DMS153 treated with DMSO at 0.1 percent for 48 hours (cell line): ENCODE results near the gene GRB10.
A peak's percentile ranks its signal among the peaks of the same experiment; 100 is the strongest.

ENCODE experiments used
- DNase-seq: peaks from one replicate; lab custom pipeline; 2025; ENCODE audit not compliant: unreplicated experiment; lab: John Stamatoyannopoulos, UW

The GRB10 gene

DNA sequence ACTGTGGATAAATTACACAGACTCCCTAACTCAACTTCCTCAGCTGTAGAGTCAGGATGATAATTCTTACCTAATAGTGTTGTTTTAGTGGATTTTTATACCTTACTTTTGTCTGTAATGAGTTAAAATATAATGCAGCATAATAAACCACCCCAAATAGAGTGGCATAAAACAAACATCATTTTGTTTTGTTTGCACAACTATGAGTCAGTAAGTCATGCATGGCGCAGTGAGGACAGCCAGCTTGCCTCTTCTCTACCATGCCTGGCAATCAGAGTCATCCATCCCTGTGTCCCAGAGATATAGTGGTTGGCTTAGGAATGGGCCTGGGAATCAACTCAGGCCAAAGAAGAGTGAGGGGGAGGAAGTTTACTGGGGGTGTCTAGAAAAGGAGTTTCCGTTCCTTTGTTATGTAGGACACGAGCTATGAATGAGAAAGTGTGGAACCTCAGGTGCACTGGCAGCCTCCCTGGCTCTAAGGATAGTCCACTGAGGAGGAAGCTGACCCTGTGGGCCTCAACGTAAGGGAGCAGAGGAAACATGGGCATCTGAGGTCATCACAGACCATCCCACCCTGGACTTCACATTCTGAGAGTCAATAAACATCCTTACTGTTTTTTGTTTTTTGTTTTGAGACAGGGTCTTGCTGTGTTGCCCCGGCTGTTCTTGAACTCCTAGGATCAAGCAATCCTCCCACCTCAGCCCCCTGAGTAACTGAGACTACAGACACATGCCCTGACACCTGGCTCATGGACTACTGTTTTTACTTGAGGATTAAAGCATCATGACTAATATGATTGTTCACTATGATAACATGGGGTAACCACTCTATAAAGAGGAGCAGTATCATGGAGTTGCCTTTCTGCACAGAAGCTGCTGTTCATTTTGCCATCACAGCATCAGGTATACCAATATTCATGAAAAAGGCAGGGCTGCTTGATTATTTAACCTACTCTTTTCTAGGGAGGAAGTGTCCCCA, 21.0 kb upstream of the GRB10 start:
- DNase-seq, result no peak

DNA sequence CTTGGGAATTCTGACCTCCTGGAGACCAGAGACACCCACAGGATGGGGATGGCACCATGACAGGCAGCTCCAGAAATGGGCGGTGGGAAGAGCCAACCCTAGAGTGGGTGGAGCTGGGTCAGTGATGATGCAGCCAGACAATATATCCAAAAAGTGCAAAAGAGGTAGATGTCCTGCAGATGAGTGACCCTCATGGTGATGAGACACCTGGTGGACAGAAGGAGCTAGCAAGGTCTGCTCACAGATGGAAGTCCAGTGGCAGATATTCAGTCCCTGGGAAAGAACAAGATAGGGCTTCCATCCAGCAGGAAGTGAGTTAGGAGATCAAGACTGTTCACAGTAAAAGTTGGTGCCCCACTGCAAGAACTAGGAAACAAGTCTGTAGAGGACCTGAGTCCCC, 19.2 kb upstream of the GRB10 start:
- no peak for DNase-seq

DNA sequence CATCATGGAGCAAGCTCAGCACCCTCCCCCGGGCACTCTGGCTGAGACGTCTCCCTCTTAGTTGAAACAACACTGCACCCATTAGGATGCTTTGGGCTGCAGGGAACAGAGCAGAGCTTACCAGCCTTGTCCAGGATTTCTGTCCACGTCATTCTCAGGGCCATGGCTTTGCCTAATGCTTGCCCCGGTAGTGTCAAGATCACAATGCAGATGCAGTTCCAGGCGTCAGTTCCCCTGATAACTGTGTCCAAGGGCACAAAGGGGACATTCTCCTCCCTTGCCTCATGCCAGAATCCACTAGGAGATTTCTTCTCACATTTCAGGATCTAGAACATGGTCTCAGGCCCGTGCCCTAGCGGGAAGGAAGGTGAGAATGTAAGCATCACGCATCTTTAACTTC, 17.2 kb upstream of the GRB10 start:
- DNase-seq, result no peak

DNA sequence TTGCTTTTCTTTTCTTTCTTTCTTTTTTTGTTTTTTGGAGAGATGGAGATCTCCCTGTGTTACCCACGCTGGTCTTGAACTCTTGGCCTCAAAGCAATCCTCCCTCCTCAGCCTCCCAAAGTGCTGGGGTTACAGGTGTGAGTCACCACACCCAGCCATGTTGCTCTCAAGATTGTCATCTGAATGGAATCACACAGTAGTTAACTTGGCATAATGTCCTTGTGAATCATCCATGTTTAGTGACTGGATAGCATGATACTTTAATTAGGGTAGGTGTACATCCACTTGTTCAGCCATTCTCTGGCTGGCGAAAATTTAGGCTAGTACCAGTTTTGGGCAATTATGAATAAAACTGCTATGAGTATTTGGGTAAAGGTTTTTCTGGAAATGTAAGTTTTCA, 15.4 kb upstream of the GRB10 start:
- no peak for DNase-seq

DNA sequence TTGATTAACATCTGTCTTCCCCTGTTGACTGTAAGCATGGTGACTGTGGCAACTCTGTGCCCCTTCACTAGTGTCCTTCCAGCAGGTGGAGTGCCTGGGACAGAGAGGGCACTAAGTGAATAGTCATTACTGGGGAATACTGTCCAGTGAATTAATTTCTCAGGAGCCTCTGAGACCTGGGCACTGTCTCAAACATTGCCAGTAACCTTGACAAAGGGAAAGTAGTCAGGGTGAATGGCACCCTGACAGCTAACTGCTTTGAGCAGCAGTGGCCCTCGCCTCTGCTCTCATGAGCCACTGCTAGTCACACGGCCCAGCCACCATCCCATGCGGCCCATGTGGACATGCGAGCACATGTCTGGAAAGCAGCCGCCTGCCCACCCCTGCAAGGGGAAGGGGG, 13.1 kb upstream of the GRB10 start:
- DNase-seq, result peak; percentile 18

DNA sequence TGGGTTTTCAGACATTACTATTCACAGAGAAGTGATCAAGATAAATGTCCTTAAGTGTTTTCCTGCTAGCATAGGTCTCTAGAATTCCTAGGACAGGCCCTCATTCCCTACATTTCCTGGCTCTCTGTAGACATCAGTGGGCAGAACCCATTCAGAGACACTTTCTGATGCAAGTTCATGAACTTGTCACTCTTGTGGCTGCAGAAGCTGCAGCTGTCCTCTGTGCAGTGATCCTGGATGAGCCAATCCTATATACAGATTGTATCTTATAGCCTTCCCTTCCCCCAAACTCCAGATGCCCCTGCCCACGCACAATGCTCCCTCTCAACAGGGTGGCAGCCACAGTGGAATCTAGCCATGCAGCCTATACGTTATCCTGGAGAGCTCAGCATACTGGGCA, 12.6 kb upstream of the GRB10 start:
- DNase-seq, result no peak

DNA sequence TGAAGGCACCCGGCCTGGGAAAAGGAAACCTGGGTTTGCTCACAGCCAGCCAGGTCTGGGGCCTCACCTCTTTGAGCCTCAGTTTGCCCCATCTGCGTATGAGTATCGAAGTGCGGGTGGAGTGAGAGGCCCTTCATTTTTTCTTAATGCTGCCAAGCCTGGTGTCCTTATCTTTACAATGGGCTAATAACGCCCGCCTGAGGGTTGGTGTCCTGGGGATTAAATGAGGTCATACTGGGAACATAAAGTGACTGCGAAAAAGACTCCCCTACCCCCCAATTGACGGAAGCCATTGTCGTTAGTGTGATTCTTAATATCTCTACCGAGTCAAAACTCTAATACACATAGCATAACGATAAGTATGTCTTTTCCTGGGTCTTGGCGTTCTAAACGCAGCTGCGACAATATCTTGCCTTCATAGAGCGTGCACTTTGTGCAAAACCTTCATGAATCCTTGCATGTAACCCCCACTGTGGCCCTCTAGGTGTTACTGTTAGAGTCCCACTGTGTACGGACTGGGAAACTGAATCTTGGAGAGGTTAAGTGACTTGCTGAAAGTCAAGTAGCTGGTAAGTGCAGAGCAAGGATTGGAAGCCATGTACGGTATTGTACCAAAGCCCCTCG, 11.4 kb upstream of the GRB10 start:
- no peak for DNase-seq

DNA sequence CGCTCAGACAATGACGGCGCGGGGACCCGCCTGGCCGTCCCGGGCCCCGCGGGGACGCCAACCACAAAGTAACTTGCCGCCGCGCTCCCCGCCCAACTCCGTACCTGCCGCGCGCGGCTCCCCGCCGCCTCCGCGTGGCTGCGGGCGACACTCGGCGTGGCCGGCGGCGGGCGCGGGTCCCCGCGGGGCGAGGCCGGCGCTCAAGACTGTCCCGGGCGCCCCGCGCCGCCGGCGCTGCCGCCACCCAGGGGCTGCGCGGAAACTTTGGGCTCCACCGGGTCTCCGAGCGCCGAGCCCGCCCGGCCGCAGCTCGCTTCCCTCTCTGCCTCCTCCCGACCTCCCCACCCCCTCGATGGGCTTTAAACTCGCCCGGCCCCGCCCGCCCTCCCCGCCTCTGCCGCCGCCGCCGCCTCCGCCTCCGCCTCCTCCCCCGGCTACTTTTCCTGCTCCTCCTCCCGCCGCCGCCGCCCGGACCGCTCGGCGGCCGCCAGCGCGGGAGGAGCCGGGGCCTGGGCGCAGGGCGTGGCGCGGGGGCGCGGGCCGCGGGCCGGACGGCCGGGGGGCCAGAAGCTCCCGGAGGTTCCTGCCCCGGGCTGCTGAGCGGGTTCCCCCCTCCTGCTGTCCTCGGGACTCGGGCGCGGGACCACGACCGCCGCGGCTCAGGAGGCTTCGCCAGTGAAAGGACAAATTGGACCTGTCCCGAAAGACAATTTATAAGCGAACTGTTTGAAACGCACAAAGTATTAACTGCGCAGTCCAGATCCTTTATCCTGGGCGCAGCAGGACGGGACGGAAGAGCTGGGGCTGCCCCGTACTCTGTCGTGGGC, 10.6 kb upstream of the GRB10 start:
- DNase-seq, result peak; percentile 16

DNA sequence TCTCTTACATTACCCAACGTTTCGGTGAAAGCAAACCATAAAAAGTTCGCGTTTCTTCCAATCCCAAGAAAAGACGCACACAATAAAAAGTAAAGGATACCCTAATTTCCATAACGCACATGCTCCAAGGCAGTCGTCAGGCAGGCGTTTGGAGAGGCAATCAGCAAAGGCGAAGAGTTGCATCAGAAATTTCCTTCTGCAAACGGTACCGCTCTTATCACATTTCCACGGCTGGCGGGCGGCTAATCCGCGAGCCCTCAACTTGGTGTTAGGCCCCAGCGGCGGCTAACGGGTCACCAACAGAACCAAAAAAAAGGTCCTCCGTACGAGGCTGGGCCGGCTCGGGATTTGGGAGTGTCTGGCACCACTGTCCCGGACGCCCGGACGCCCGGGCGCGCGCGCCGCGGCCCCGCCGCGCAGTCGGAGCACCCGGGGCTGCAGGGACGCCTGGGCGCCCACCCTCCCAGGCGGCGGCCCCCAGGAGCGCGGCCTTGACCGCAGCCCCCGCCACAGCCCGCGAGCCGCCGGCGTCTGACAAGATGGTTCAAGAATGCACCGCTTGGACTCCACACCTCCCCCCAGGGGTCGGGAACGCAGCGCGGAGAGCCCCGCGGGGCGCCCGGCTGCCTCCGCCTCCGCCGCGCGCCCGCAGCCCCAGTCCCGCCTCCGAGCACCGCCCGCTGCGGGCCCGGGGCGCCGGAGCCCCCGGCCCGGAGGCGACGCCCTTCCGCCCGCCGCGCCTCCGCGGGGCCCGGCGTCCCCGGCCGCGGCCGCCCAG, 9.8 kb upstream of the GRB10 start:
- DNase-seq, result peak; percentile 37

DNA sequence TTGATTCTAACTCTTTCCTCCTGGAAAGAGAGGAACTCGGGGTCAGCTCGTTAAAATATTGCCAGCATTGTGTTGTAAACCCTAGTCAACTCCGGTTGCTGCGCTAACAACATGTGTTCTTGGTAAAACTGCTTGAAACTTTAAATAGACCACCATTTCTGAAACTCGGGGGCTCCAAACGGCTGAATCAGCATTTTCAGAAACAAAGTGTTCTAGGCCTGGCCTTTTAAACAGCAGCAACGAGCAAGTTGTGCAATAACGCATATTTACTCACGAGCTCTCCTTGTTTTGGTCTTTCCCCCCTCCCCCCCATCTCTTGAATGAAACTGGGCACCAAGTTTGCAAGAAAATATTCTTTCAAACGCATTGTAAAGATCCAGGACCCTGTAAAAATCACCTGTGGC, 9.2 kb upstream of the GRB10 start:
- DNase-seq, result no peak

DNA sequence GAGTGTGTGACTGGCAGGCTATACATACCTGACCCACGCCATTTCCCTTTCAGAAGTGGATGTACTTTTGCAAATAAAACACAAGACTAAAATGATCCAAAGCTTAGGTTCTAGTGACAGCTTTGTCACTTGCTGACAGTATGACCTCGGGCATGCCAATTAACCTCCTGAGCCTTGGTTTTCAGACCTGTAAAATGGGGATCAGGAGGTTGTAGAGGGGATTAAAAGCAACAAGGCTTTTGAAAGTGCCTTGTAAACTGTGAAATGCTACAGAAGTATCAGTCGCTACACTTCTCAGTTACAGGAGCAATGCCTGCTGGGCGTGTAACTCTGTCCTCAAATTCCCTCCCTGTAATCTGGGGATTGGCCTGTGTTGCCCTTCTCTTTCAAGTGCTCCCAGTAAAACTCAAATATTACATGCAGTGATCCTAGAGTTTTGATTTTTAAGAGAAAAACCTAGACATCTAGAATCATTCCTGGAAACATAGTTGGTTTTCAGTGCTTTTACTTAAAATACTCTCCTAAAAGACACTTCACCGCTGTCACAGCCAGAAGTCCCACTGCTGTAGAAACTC, 8.8 kb upstream of the GRB10 start:
- no peak for DNase-seq

DNA sequence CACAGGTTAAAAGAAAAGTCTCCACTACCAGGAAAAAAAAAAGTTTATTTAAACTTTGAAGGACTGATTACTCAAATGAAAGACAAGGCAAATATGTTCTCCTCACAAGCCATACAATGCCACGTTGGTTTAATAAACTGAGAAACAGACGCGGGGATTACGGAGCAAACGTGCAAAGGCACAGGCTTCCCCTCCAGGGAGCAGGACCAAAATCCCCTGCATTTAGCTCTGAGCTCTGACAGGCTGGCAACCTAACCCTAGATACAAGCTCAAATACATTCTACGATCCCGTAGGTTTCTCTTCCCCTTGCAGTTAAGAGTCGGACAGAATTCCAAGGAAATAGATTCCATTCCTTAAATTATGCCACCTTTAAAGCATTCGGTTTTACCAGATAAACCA, 7.7 kb upstream of the GRB10 start:
- no peak for DNase-seq

DNA sequence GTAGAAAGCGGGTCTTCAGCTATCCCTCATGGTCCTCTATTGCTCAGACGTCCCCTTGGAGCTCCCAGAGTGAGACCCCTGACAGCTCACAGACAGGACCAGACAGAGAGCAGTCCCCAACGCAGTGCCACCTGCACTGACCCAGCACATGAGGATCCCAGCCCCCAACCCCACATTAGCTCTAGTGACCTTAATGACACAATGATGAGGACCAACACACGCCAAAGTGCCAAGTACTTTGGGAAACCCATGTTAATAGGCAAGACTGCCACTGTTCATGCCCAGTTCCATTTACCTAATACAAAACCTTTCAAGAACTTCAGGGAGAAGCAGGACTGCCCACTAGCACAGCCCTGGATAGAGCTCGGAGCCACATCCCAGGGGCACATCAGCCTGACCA, 5.7 kb upstream of the GRB10 start:
- no peak for DNase-seq

DNA sequence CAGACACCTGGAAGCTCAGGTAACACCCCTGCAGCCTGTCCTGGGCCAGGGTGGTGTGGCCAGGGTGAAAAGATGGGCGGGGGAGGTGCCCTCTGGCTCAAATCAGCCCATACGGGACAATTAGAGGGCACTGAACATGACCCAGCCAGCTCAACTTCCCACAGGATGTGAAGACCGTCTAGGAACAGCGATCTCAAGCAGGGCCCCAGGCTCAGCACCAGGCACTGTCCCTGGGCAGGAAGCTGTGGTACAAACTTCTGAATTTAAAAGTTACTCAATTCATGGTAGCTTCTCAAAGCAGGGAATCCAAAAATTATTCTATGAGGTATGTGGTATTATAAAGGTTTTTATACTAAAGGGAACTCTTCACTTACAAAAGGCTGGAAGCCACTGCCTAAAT, 5.1 kb upstream of the GRB10 start:
- DNase-seq, result no peak

DNA sequence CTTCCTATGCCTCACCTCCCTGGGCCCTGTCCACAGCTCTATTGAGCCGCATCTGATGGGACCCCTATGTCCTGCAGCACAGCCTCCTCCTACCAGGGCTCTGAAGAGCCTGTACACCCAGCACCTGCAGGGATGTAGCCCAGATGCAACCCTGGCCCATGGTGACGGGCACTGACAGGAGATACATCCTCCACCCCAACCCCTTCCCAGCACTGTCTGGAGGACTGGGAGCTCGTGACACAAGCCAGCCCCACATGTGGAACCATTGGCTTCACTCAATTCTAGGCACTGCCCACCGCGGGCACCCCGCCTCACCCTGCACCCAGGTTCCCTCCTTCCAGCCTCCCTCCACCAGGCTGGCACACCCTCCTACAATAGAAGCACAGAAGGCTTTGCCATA, 2.6 kb upstream of the GRB10 start:
- no peak for DNase-seq

DNA sequence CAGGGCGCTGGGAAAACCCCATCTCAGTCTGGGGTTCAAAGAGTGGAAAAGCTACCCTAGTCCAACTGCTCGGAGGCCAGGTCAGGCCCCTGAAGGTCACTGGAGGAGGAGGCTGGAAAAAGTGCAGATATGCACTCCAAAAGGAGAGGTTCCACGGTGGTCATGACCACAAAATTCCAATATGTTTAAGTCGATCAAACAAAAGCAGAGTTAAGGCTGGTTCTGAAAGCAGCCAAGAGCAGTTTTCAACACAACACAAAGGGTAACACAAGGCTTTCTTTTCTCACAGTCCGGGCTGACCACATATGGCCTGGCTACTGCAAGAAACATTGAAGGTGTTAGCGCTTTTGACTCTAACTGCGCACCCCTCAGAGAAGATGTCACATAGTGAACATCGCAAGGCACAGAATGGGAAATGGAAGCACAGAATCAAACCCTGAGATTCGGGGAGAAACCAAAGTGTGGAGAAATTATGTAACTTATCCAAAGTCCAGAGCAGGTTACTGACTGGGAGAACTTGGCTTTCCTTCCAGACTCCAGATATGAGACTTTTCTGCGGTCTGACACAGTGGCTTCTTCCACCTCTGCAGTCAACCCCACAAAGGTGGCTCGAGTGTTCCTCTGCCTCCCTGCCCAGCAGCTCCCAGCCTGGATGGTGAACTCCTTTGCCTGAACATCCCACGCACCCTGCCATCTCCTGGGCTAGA, 1.3 kb upstream of the GRB10 start:
- DNase-seq, result no peak

DNA sequence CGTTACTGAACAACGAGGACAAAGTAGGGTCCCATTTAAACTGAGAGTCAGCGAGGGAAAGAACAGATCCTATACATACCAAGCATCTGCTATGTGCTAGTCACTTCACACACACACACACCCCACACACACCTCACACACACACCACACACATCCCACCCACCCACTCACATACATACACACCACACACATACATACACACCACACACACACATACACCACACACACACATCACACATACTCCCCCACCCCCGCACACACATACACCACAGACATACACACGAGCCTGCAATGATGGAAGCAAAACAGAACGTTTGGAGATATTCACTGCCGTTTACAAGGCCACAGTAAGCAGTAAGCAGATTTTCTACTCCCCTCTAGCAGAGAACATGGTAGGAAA, 607 bp upstream of the GRB10 start:
- DNase-seq, result no peak

DNA sequence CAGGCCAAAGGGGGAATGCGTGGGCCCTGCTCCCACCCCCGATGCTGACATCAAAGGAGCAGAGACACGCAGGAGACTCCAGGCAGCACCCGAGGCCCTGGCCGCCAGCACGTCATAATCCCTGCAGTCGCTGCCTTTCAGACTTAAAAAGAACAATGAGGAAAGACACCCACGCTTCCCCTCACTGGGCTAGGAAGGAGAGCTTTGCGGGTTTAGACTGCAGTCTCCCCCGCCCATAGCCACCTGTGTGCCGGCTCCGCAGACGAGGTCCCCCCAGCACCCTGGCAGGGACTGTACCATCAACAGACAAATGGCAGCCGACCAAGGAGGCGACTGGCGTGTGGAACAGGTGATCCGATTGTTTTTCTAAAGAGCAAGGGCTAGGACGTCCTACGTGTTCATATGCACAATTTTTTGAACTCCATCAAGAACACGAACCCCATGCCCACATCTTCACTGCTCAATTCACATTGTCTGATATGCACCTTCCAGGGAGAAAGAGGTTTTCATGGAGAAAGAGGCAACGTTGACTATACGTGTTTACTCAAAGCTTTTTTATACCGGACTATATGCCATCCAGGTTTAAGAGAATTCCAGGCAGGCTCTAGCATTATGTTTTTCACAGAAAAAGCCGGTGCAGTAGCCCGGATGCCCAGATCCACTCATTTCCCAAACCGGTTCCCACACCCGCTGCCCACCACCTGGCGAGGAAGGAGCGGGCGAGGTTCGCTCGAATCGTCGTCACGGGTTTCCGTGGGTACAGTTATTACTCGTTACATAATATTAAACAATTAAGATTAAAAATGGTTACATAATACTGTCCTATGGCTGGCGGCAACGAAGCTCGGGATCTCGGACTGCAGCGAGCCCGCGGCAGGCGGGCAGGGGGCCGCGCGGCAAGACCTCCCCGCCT, 1.1 kb downstream of the GRB10 start:
- DNase-seq, result peak; percentile 58

DNA sequence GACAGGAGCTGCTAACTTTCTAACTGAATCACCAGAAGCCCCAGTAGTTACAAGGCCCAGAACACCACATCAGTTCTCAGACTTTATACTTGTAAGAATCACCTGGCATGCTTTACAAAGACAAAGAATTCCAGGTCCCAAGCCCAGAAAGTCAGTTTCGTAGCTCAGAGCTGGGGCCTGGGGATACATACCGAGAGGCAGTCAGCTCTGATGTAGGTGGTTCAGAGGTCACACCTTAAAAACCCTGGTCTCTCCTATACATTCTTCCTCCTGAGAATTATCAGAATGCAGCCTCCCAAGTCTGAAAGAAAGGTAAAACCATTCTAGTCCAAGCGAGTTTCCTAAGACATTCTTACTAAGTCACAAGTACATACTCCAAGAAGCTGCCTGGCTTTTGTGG, 2.3 kb downstream of the GRB10 start:
- no peak for DNase-seq
